ENCODE data around the gene TAGLN.
"Not testable (repeated sequence)": the region's sequence is repeated elsewhere in the genome, so short reads cannot be mapped to it uniquely, and the experiment has no call there.

- TF ChIP-seq, protein P1, sequence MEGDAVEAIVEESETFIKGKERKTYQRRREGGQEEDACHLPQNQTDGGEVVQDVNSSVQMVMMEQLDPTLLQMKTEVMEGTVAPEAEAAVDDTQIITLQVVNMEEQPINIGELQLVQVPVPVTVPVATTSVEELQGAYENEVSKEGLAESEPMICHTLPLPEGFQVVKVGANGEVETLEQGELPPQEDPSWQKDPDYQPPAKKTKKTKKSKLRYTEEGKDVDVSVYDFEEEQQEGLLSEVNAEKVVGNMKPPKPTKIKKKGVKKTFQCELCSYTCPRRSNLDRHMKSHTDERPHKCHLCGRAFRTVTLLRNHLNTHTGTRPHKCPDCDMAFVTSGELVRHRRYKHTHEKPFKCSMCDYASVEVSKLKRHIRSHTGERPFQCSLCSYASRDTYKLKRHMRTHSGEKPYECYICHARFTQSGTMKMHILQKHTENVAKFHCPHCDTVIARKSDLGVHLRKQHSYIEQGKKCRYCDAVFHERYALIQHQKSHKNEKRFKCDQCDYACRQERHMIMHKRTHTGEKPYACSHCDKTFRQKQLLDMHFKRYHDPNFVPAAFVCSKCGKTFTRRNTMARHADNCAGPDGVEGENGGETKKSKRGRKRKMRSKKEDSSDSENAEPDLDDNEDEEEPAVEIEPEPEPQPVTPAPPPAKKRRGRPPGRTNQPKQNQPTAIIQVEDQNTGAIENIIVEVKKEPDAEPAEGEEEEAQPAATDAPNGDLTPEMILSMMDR (IDR thresholded peaks at IDR 0.05), result not testable (repeated sequence)
- TF ChIP-seq EZH2 (IDR thresholded peaks at IDR 0.05; ENCODE audit: borderline replicate concordance, insufficient read depth, low read depth, low read length, poor library complexity, severe bottlenecking), result not testable (repeated sequence)
These were observed 9.5 kb downstream of the TAGLN start for GRCh38 chr11:117208710-117209109.

Measured in B cell (primary cell).